BE2C (cell line): Measurements from ENCODE around the gene TRPM5.

Experiments used
- DNase-seq: peaks from one replicate; pipeline ENCODE4 v3.0.0-alpha.2; 2020
- H3K27me3 ChIP-seq: fragments of 250-450 bp; sonication (Bioruptor Pico); 2 replicates; pipeline ENCODE4 v1.5.1; 2020; ENCODE audit warnings: mild to moderate bottlenecking
- H3K36me3 ChIP-seq: fragments of 250-450 bp; sonication (Bioruptor Pico); 2 replicates; pipeline ENCODE4 v1.5.1; 2020; ENCODE audit warnings: mild to moderate bottlenecking
- H3K4me1 ChIP-seq: fragments of 250-450 bp; sonication (Bioruptor Pico); 2 replicates; pipeline ENCODE4 v1.5.1; 2020
- H3K4me3 ChIP-seq: 2 replicates; pipeline ENCODE4 v1.5.1; 2011; ENCODE audit warnings: low read depth, low read length
- H3K9me3 ChIP-seq: fragments of 250-450 bp; sonication (Bioruptor Pico); 2 replicates; pipeline ENCODE4 v1.5.1; 2020
- CTCF ChIP-seq: IDR thresholded peaks from 2 replicates; pipeline ENCODE4 v1.5.1; 2012; ENCODE audit warnings: mild to moderate bottlenecking, low read depth, low read length

TRPM5 gene

GRCh38 chr11:2450321-2451041 is 6.2 kb upstream of the TRPM5 start:
- Histone ChIP-seq H3K4me1 (no peaks in the 10 kb centered on the region), H3K4me3 (no peak overlapping the region), H3K9me3 (no peaks in the 10 kb centered on the region), H3K36me3 (no peaks in the 10 kb centered on the region), H3K27me3 (peaks cover 13% of the 10 kb centered on the region)
- TF ChIP-seq CTCF, result no peak
- DNase-seq, result no peak

DNA sequence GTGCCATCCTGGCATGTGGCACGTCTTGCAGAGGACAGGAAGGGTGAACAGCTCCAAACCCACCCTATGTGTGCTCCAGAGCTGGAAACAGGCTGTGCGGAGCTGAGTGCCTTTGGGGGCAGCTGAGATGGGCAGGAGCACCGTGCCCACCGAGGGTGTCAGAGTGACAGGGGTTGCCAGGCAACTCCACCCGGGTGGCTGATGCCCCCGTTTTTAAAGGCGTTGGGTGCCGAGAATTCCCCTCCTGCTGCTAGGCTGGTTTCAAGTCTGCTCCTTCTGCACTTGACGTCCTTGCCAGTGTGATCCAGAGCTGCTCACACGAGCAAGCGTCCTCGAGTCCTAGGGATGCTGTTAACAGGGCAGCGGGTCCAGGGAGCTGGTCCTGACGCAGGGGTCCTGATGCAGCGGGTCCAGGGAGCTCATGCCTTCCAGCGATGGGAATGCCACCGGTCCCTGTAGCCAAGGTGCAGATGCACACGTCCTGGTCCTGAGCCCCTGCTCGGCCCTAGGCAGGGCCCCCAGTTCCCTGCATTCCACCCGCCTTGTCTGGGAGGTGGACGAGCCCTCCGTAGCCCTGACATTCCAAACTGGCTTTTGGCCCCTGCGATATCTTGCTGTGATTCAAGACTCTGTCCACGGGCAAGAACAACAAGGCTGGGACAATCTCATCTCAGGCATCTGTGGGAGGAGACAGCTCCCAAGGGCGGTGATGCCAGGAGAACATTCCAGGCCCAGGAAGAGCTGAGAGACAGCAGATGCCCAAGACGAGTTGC is 5.4 kb upstream of the TRPM5 start:
- peaks cover 19% of the 10 kb centered on the region for H3K27me3 ChIP-seq
- no peaks in the 10 kb centered on the region for H3K36me3 ChIP-seq
- H3K4me3 ChIP-seq, result no peak overlapping the region
- H3K9me3 ChIP-seq, result no peaks in the 10 kb centered on the region
- DNase-seq, result no peak
- TF ChIP-seq CTCF, result no peak
- H3K4me1 ChIP-seq, result no peaks in the 10 kb centered on the region

- Histone ChIP-seq H3K9me3 (no peaks in the 10 kb centered on the region), H3K36me3 (no peaks in the 10 kb centered on the region), H3K4me3 (no peak overlapping the region), H3K27me3 (peaks cover 19% of the 10 kb centered on the region), H3K4me1 (no peaks in the 10 kb centered on the region)
- no peak for DNase-seq
- no peak for TF ChIP-seq CTCF
Measured at GRCh38 chr11:2448661-2449547, 4.6 kb upstream of the TRPM5 start.

- H3K4me1 ChIP-seq, result no peaks in the 10 kb centered on the region
- H3K4me3 ChIP-seq, result no peak overlapping the region
- H3K9me3 ChIP-seq, result no peaks in the 10 kb centered on the region
- no peaks in the 10 kb centered on the region for H3K36me3 ChIP-seq
- H3K27me3 ChIP-seq, result peaks cover 19% of the 10 kb centered on the region
- DNase-seq, result no peak
- TF ChIP-seq CTCF, result no peak
Measured at GRCh38 chr11:2447951-2448650, 3.8 kb upstream of the TRPM5 start.

DNA sequence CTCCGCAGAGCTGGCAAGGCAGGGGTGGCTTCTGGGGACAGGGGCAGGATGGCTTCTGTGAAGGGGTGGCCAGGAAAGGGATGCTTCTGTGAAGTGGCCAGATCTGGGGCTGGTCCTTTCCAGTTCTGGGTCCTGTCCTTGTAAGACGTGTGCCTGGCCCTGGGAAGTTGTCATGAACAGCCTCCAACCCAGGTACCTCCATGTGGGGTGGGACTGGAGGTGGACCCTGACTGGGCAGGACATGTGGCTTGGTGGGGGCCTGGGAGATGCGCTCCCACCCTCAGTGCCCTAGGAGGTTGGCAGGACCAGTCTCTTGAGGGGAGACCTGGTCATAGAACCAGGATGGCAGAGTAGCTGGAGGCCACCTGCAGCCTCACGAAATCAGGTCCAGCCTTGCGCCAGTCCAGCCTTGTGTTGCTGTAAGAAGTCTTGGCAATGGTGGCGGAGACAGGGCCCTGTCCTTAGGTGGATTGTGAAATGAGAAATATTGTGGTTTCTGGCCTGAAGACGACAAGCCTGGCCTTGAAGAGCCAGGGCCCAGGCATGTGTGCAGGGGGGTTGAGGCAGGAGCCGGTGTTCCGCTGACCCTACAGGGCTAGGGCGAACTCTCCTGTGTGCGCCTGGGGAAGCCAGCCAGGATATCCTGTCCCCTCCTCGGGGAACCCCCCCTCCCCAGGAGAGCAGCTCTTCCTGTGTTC is 3.1 kb upstream of the TRPM5 start:
- no peak for TF ChIP-seq CTCF
- H3K9me3 ChIP-seq, result no peaks in the 10 kb centered on the region
- H3K27me3 ChIP-seq, result peaks cover 19% of the 10 kb centered on the region
- H3K4me1 ChIP-seq, result no peaks in the 10 kb centered on the region
- no peaks in the 10 kb centered on the region for H3K36me3 ChIP-seq
- H3K4me3 ChIP-seq, result no peak overlapping the region
- DNase-seq, result no peak
